GM19372 (cell line): Measurements from ENCODE around the gene PIBF1.
"Not testable (repeated sequence)": the region's sequence is repeated elsewhere in the genome, so short reads cannot be mapped to it uniquely, and the experiment has no call there.

Experiments
- ATAC-seq: cut with Tn5 transposase; IDR thresholded peaks from one replicate; pipeline ENCODE4 v1.9.1; 2021; ENCODE audit warnings: mild to moderate bottlenecking, low read depth, moderate library complexity; ENCODE audit not compliant: unreplicated experiment

PIBF1 gene

DNA sequence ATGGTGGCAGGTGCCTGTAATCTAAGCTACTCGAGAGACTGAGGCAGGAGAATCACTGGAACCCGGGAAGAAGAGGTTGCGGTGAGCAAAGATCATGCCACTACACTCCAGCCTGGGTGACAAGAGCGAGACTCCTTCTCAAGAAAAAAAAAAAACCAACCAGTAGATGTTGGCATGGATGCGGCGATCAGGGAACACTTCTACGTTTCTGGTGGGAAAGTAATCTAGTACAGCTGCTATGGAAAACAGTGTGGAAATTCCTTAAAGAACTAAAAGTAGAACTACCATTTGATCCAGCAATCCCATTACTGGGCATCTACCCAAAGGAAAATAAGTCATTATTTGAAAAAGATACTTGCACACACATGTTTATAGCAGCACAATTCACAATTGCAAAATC, 119.6 kb downstream of the PIBF1 start:
- not testable (repeated sequence) for ATAC-seq

DNA sequence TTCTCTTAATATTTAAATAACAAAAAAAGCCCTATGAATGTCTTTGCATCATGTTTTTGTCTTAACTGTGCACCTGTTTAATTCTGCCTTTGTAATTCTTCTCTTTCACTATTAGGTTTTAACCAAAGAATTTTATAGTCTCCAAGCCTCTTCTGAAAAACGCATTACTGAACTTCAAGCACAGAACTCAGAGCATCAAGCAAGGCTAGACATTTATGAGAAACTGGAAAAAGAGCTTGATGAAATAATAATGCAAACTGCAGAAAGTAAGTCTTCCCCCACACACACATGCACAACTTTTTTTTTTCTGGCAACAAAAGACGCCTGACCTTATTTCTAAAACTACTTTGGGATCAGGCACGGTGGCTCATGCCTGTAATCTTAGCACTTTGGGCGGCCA, 126.5 kb downstream of the PIBF1 start:
- no peak for ATAC-seq

GRCh38 chr13:72911981-72912380, 130.0 kb downstream of the PIBF1 start:
- ATAC-seq: no peak

GRCh38 chr13:72920097-72920496, 138.2 kb downstream of the PIBF1 start:
- ATAC-seq: no peak

DNA sequence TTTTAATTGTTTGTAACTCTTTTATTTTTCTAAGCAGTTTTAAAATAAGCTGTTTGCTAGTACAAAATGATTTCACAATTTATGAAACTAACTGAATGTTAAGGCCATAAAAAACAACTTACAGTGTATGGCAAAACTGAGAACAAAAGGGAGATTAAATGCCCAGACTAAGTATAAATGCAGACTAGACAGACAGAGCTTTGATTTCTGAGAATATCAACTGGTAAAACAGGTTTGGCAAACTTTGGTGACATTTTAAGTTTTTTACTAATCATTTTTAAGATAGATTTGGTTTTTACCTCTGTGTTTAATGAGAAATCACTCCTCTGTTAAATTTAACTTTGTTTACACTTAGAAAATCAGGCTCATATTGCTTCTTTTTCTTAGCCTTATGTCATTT, 149.4 kb downstream of the PIBF1 start:
- ATAC-seq: no peak

- no peak for ATAC-seq
These were observed 150.3 kb downstream of the PIBF1 start for GRCh38 chr13:72932250-72932649.

- not testable (repeated sequence) for ATAC-seq
These were observed 164.3 kb downstream of the PIBF1 start for GRCh38 chr13:72946267-72946666.

DNA sequence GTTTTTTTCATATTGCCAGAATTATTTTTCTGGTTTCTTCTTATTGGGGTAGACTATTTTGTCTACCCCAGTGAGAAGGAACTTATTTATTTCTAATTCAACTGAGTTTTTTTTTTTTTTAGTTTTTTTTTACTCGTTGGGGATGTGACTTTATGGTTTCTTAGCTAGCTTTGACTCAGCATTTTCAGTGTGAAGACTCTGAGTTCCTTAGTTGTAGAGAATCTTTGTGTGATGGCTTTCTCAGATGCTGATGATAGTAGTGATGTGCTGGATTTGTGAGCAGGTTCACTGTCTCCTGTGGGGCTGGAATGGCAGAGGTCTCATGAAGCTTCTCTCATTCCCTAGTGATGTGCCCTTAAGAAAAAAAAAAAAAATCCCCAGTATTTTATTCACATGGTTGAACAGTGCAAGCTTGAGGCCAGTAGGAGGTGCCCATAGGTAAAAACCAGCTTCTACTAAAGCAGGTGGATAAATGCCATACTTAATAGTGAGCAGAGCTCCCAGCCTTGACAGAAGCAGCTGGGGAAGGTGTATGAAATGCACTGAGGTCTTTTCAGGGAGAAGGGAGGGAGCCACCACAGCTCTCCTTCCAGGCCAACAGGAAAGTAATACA, 170.7 kb downstream of the PIBF1 start:
- ATAC-seq: no peak

DNA sequence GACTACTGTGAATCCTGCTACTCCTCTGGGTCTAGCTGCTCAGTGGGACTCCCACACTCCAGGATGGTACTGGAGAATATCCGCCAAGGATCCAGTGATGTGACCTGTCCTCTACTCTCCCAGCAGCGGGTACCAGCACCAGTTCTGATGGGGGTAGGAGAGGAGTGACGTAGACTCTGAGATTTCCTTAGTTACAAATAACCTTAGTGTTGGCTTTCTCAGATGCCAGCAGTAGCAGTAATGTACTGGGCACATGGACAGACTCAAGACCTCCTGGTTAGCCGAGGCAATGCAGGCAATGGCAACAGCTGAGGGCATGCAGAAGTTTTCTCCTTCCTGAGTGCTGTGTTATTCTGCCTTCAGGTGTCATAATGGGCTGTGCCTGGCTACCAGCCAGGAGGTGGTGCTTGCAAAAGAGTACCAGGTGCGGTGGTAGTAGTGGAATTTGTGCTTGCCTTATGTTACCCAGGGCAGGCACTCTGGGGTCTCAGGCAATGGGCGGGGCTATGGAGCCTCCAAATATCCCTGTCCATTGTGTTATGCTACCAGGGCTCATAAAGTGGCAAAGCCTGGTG, 171.5 kb downstream of the PIBF1 start:
- ATAC-seq: no peak

DNA sequence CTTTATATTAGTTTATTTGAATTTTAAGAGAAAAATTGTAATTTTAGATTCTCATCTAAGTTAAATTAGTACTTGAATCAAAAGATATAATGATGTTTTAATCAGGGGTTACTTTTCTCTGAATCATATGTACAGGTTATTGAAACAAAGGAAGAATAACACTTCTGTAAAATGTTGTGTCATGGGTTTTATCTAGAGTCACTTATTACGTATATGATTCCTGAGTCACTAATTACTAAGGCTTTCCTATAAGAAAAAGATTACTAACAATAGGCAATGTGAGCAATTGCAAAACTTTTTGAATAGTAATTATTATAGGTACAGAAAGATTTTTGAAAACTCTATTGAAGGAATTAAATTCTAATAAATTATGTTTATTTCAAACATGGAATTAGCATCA, 177.7 kb downstream of the PIBF1 start:
- no peak for ATAC-seq

DNA sequence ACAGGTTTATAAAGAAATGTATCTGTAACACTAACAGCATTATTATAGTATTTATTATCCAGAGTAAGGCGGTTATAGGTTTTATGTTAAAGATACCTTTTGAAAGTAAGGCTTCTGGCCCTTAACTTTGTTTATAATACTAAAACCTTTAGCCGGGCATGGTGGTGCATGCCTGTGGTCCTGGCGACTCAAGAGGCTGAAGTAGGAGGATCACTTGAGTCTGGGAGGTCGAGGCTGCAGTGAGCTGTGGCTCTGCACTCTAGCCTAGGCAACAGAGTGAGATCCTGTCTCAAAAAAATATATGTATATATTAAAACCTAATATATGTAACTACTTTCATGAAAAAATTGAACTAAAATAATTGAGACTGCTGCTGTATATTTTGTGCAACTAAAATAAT, 178.2 kb downstream of the PIBF1 start:
- ATAC-seq: no peak

DNA sequence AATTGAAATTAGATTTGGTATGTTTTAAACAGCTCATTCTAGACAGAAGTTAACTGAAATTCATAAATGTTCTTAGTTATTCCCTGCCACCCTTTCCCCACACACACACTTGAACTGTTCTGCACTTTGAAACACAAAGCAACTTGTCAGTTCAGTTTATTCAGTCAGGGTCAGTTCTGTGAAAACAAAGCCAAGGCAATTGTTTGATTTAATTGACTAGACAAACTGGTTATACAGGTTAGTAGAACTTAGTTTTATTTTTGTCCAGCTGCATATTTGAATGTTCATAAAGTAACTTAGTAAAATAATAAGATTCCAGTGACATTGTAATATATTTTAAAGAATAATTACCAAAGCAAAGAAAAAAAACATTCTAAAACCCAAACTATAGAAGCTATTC, 178.6 kb downstream of the PIBF1 start:
- no peak for ATAC-seq

GRCh38 chr13:72963762-72964161, 181.8 kb downstream of the PIBF1 start:
- ATAC-seq: peak; percentile 78

GRCh38 chr13:72970301-72970880, 188.5 kb downstream of the PIBF1 start:
- no peak for ATAC-seq

DNA sequence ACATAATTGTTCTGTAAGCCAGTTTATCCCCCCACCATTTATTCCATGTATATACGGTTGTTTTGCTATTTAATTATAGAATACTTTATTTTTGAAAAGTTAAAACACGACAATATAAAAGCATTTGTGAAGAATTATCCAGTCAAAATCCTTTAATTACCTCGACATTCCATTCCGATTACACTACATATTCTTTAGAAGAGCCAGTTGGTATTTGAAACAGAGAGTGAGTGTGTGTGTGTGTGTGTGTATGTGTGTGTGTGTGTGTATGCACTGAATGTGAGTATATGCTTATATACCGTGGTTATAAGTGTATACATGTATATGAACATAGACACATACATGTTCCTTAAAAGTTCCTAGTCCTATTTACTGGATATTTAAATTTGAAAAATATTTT, 189.0 kb downstream of the PIBF1 start:
- no peak for ATAC-seq

DNA sequence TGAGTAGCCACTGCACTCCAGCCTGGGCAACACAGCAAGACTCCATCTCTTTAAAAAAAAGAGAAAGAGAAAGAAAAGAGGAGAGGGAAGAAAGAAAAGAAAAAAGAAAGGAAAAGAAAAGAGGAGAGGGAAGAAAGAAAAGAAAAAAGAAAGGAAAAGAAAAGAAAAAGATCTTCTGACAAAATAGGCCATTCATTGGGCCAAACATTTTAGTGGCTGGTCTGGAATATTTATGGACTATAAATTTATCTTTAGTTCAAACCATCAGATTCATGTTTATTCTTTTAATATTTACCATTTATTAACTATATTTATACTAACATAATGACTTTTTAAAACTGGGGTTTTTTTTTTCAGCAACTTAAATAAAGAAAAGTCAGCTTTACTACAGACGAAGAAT, 191.3 kb downstream of the PIBF1 start:
- ATAC-seq: no peak

GRCh38 chr13:72983085-72983768, 201.3 kb downstream of the PIBF1 start:
- no peak for ATAC-seq

- no peak for ATAC-seq
These were observed 203.7 kb downstream of the PIBF1 start for GRCh38 chr13:72985610-72986009.

GRCh38 chr13:72986197-72986596, 204.3 kb downstream of the PIBF1 start:
- ATAC-seq: no peak

- ATAC-seq: no peak
These were observed 209.0 kb downstream of the PIBF1 start for GRCh38 chr13:72990953-72991352.

- no peak for ATAC-seq
These were observed 216.1 kb downstream of the PIBF1 start for GRCh38 chr13:72998012-72998411.
